DMS 273 (cell line): Measurements from ENCODE around the gene NOX3.

ENCODE experiments used
- DNase-seq: peaks from one replicate; lab custom pipeline; 2025; ENCODE audit not compliant: unreplicated experiment; lab: John Stamatoyannopoulos, UW

The NOX3 gene

GRCh38 chr6:155402656-155403304 lies 52.9 kb downstream of the NOX3 start:
- DNase-seq = no peak

GRCh38 chr6:155400654-155400965 lies 55.0 kb downstream of the NOX3 start:
- DNase-seq = no peak

- DNase-seq = no peak
These were observed 55.6 kb downstream of the NOX3 start for GRCh38 chr6:155399745-155400653.

DNA sequence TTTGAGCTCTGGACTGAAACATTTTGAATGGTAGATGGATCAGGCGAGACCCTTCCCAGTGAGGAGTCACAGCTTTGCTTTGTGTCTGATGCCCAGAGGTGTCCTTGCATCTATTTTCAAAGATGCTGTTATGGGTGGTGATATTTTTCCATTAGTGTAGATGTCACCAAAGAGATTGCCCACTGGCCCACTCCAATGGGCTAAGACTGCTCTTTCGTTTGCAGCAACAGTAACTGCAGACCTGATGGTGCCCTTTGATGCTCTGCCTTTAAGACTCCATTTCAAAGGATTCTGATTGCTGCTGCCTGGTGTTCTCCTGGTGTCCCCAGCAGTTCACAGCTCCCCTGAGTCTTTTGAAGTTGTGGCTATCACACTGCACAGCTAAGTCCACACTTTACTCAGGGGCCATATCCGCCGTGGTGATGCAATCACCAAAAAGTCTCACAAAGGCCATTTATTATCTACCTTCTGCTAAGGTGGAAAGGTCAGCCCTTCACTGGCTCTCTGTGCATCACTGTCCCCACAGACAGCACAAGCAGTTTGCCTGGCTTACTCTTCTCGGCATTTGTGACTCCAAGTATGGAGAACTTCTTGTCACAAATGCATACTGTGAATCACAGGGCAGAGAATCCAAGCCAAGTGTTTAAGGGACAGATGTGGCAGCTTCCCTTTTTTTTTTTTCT lies 56.4 kb downstream of the NOX3 start:
- no peak for DNase-seq

- DNase-seq = no peak
These were observed 57.0 kb downstream of the NOX3 start for GRCh38 chr6:155398701-155399061.

DNA sequence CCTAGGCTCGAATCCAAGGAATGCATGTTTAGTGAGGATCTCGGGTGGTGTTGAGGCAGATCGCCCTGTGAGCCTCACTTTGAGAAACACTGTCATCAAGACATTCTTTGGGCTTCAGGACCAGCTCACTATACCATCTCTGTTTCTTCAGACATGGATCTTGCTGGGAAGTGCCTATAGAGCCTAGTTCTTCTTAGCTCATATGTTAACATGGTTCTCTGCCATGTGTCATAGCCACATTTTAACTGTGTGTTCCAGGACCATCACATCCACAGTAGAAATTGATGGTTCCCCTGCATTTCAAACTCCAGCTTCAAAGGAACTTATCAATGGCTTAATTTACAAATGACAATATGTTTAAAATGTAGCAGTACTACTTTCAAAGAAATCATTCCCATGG lies 57.4 kb downstream of the NOX3 start:
- DNase-seq = no peak

DNA sequence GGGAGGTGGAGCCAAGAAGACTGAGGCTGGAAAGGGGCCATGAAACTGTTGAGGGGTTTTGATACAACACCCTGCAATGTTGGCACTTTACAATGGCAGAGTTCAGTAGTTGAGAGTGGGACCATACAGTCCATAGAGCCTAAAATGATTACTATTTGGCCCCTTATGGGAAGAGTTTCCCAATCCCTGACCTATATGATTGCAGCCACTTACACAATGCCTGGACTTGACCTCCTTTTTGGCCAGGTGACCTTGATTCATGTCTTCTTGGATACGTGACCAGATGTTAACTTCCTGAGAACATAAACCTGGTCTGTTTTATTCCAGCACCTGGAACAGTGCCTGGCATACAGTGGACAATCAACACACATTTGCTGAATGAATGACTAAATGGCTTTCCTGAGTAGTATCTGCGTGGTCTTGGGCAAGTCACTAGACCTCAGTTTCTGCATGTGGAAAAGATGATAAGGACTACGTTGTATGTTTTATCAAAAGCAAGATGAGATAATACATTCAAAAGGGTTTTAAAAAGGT lies 58.4 kb downstream of the NOX3 start:
- DNase-seq = no peak

GRCh38 chr6:155396605-155397004 lies 59.0 kb downstream of the NOX3 start:
- DNase-seq = no peak

DNA sequence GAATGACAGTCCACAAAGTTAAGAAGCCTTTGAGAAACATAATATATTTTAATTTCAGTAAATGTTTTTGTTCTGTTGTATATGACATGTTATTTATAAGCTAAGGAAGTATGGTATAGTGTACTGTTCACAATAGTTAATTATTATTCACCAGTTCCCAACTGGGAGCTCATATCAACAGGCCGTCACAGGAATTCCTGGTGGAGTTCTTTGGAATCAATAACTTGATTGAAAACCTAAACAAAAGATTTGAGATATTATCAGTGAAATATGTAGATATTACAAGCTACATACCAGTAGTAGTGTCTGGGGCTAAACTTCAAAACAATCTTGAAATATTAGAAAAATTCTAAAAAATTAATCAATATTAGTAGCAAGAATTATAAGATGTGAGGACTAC lies 60.3 kb downstream of the NOX3 start:
- no peak for DNase-seq

DNA sequence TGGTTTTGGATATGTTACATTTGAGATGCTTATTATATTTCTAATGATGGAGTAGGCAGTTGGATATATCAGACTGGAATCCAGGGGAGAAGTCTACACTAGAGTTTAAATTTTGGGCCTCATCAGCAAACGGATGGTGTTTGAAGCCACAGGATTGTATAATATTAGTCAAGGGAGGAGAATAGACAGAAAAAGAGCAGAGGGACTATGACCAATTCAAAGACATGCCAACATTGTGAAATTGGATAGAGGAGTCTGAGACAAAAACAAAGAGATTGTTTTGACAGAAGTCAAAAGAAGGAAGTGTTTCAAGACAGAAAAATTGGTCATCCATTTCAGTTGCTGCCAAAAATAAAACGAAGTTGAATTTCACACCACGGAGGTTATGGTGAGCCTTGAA lies 66.5 kb downstream of the NOX3 start:
- DNase-seq = no peak

- no peak for DNase-seq
These were observed 67.0 kb downstream of the NOX3 start for GRCh38 chr6:155388591-155388990.

GRCh38 chr6:155387481-155387880 lies 68.2 kb downstream of the NOX3 start:
- no peak for DNase-seq

GRCh38 chr6:155384321-155384952 lies 71.2 kb downstream of the NOX3 start:
- DNase-seq = no peak

DNA sequence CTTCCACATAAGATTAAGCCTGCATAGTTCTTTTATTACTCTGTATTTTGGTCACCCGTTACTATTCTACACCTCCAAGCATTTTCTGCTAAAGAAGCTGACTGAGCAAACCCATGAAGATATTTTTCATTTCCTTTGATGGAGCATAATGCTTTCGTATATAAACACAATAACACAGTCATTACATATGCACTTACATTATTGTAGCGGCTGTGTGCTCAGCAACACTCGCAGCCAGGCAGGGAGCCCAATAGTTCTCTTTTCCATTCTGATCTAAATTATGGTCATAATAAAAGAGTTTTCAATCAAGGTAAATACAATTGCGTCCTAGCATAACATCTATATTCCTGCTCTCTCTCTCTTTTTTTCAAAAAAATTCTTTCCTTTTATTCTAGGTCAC lies 71.7 kb downstream of the NOX3 start:
- DNase-seq = no peak

- DNase-seq = no peak
These were observed 73.3 kb downstream of the NOX3 start for GRCh38 chr6:155382338-155382685.

DNA sequence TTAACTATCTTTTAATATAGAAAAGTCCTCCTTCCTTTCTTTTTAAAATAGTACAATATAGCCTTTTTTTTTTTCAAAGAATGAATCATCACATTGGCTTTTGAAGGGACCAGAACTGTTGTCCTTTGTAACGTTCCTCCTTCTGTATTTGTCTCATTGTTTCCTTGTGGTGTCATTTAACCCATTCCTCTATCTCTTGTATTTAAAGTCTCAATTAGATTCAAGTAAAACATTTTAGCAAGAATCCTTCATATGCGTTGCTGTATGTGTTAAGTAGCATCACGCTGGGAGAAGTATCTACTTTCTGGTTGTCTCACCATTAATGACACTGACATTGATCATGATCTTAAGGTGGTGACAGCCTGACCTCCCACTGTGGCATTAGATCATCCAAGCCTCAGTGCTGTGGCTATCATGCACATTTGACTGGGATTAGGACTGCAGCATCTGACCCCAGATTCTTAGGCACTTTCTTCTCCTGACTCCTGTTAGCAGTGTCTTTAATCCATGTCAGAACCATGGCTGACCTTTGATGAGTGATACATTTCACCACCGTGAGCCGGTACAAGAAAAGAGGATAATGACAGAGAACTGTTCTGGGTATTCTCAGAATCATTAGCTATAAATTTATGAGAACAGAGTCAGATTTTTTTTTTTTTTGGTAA lies 73.8 kb downstream of the NOX3 start:
- no peak for DNase-seq

DNA sequence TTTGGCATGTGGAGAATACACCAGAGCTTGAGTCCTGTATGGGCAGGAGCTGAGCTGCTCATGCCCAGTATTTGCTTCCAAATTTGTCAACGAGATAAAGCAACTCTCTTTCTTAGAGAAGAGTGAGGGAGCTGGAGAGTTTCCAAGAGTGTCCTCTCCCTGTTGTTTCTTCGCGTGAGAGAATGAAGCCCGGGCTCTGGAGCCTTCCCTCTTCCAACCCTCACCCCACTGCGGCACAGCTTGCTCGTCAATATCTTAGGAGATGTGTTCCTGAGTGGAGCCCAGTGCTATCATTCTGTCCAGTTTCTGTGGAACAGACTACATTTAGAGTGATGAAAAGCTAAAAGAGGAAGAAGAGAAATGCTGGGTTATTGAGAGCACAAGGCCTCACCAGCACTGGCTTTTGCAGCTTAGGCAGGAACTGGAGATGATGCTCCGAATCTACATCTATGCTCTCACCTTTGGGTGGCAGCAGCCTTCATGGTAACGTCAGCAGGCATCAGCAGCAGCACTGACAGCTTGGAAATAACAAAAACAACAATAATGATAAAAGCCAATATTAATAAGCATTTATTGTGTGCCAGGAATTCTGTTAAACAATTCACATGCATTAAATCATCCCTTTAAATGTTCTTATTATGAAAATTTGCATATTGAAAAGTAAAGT lies 74.8 kb downstream of the NOX3 start:
- no peak for DNase-seq

- DNase-seq = no peak
These were observed 76.9 kb downstream of the NOX3 start for GRCh38 chr6:155378724-155379123.

- no peak for DNase-seq
These were observed 77.4 kb downstream of the NOX3 start for GRCh38 chr6:155378276-155378675.

GRCh38 chr6:155377061-155377460 lies 78.6 kb downstream of the NOX3 start:
- DNase-seq = peak; percentile 30
